SK-N-SH (cell line): Measurements from ENCODE around the gene DCLRE1A. TPM values are rescaled to one million over a fixed set of nuclear protein-coding genes. Genes with fewer than 3 reads are reported as not detected.

Experiments
- CTCF ChIA-PET: fragments of 300-600, 350-600 bp; formaldehyde crosslinking; extraction: SDS; loops from one replicate; lab custom pipeline; 2021; lab: Yijun Ruan, JAX
- POLR2A ChIA-PET: fragments of 350-600 bp; sonication (Branson Sonifier 250); formaldehyde crosslinking; extraction: SDS; loops from one replicate; lab custom pipeline; 2020; ENCODE audit warnings: antibody characterized with exemption, inconsistent platforms; lab: Yijun Ruan, JAX
- DNase-seq: peaks from one replicate; pipeline ENCODE4 v3.0.0; 2012
- H2AFZ ChIP-seq: fragments of 200-600 bp; sonication (generic); 2 replicates; pipeline ENCODE4 v1.8.1; 2016; ENCODE audit warnings: antibody characterized with exemption, mild to moderate bottlenecking, low read depth
- H3F3A ChIP-seq: fragments of 200-600 bp; sonication (generic); replicated peaks from 2 replicates; pipeline ENCODE3; 2016; ENCODE audit warnings: antibody characterized with exemption, mild to moderate bottlenecking; ENCODE audit not compliant: insufficient read depth
- H3K27ac ChIP-seq, 2 experiments: fragments of 200-500 bp in 1 of 2; fragments of 200-600 bp in 1 of 2; sonication (Bioruptor generic) in 1 of 2; sonication (generic), shearing (Covaris generic) in 1 of 2; 2 replicates each; pipeline versions ENCODE4 v1.5.1 to v1.6.1; 2014 to 2016; ENCODE audit warnings: low read depth in 2 of 2, inconsistent platforms in 1 of 2, low read length in 1 of 2, mild to moderate bottlenecking in 1 of 2, mixed read lengths in 1 of 2
- H3K27me3 ChIP-seq: fragments of 200-600 bp; sonication (generic), shearing (Covaris generic); 2 replicates; pipeline ENCODE4 v1.6.1; 2016; ENCODE audit warnings: mixed run types; ENCODE audit not compliant: insufficient read depth
- H3K36me3 ChIP-seq, 2 experiments: fragments of 200-500 bp in 1 of 2; fragments of 200-600 bp in 1 of 2; sonication (Bioruptor generic) in 1 of 2; sonication (generic) in 1 of 2; replicated peaks in 1 of 2; 2 replicates each; pipeline versions ENCODE3 to v1.5.1; 2014 to 2016; ENCODE audit warnings: low read length in 1 of 2, mild to moderate bottlenecking in 1 of 2; ENCODE audit not compliant: insufficient read depth in 2 of 2, control insufficient read depth in 1 of 2
- H3K4me1 ChIP-seq, 2 experiments: fragments of 200-500 bp in 1 of 2; fragments of 200-600 bp in 1 of 2; sonication (Bioruptor generic) in 1 of 2; sonication (generic), shearing (Covaris generic) in 1 of 2; 2 replicates each; pipeline versions ENCODE4 v1.5.1 to v1.6.1; 2014 to 2016; ENCODE audit warnings: low read depth in 1 of 2, low read length in 1 of 2, mixed run types in 1 of 2; ENCODE audit not compliant: insufficient read depth in 2 of 2, control insufficient read depth in 1 of 2
- H3K4me2 ChIP-seq: fragments of 200-600 bp; sonication (generic), shearing (Covaris generic); 2 replicates; pipeline ENCODE4 v1.6.1; 2017; ENCODE audit warnings: mixed run types
- H3K4me3 ChIP-seq, 2 experiments: fragments of 200-500 bp in 1 of 2; fragments of 200-600 bp in 1 of 2; sonication (Bioruptor generic) in 1 of 2; sonication (generic), shearing (Covaris generic) in 1 of 2; 2 replicates each; pipeline versions ENCODE4 v1.5.1 to v1.8.1; 2014 to 2016; ENCODE audit warnings: low read depth in 2 of 2, inconsistent platforms in 1 of 2, low read length in 1 of 2, mild to moderate bottlenecking in 1 of 2, mixed read lengths in 1 of 2, moderate library complexity in 1 of 2
- H3K79me2 ChIP-seq: fragments of 200-600 bp; sonication (generic); 2 replicates; pipeline ENCODE4 v1.8.1; 2017; ENCODE audit warnings: mild to moderate bottlenecking; ENCODE audit not compliant: insufficient read depth
- H3K9ac ChIP-seq: fragments of 200-600 bp; sonication (generic); 2 replicates; pipeline ENCODE4 v1.6.1; 2017; ENCODE audit warnings: mixed run types
- H3K9me2 ChIP-seq: fragments of 200-600 bp; sonication (generic); 2 replicates; pipeline ENCODE4 v1.6.1; 2017; ENCODE audit warnings: mixed run types
- H3K9me3 ChIP-seq: fragments of 200-600 bp; sonication (generic); 2 replicates; pipeline ENCODE4 v1.6.1; 2017; ENCODE audit warnings: mixed run types, mild to moderate bottlenecking, moderate library complexity
- H4K20me1 ChIP-seq: fragments of 200-600 bp; sonication (generic); 2 replicates; pipeline ENCODE4 v1.6.1; 2017; ENCODE audit warnings: mild to moderate bottlenecking, mixed run types; ENCODE audit not compliant: insufficient read depth
- CHD2 ChIP-seq: fragments of 150-350 bp; IDR thresholded peaks from 2 replicates; pipeline ENCODE4 v1.6.1; 2018; ENCODE audit warnings: low read length; ENCODE audit not compliant: partially characterized antibody
- FOSL2 ChIP-seq: IDR thresholded peaks from 2 replicates; pipeline ENCODE4 v1.4.0; 2012; ENCODE audit warnings: low read depth, mild to moderate bottlenecking, moderate library complexity, borderline replicate concordance
- GATA2 ChIP-seq: sonication (generic); formaldehyde crosslinking; IDR thresholded peaks from 2 replicates; pipeline ENCODE4 v1.5.0; 2020; ENCODE audit warnings: mild to moderate bottlenecking, missing genetic modification reagents
- MEF2A ChIP-seq: IDR thresholded peaks from 2 replicates; pipeline ENCODE4 v1.4.0; 2012; ENCODE audit warnings: low read depth, borderline replicate concordance
- MXI1 ChIP-seq: IDR thresholded peaks from 2 replicates; pipeline ENCODE4 v1.6.1; 2012; ENCODE audit warnings: mild to moderate bottlenecking, low read depth, low read length, improper control_type of control experiment
- POLR2AphosphoS5 ChIP-seq: IDR thresholded peaks from 2 replicates; pipeline ENCODE4 v1.6.1; 2012; ENCODE audit warnings: low read depth, low read length
- RXRA ChIP-seq: IDR thresholded peaks from 2 replicates; pipeline ENCODE4 v1.4.0; 2012; ENCODE audit warnings: low read depth, mild to moderate bottlenecking, borderline replicate concordance
- WGBS: methylation state at CpG from one replicate; pipeline ENCODE4 v1.1.6; 2017; ENCODE audit warnings: low lambda C conversion rate; 5-methylcytosine and 5-hydroxymethylcytosine counted together
- polyA plus RNA-seq, 3 experiments: library from polyadenylated mRNA; depleted of rRNA; stranded (reverse); fragments of >200 nt; gene quantifications; 2 replicates each; pipeline ENCODE4 v1.2.3, GENCODE V29; 2012
- TF ChIP-seq, protein P1 (sequence below): fragments of 200-600 bp; sonication (generic); IDR thresholded peaks from 2 replicates; pipeline ENCODE4 v1.6.1; 2017; ENCODE audit warnings: antibody characterized with exemption, mild to moderate bottlenecking, moderate library complexity
- TF ChIP-seq, protein P2 (sequence below): IDR thresholded peaks from 2 replicates; pipeline ENCODE4 v1.6.1; 2012; ENCODE audit warnings: mild to moderate bottlenecking, low read depth, low read length, moderate library complexity

DCLRE1A gene
- polyA plus RNA-seq, 1 of the 3 experiments (the other 2 are of a cell fraction), result 2.6 TPM

DNA sequence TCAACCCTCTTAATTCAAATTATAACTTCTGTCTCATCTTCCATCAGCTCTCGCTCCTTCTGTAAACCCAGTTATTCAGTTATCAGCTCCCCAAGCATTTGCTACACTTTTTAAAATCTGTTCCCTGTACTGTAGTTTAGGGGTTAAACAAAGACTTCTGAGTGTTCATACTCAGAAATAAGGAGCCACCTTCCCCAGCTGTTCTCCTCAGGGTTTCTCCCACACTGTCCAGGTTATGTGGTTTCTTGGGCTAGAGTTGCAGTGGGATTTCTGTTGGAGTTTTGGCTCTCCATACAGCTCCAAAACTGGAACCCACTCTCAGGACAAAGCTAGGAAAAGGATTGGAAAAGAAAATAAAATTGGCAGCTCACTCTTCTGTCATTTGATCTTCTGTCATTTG, 21.3 kb upstream of the DCLRE1A start (continued):
- TF ChIP-seq, protein P1, sequence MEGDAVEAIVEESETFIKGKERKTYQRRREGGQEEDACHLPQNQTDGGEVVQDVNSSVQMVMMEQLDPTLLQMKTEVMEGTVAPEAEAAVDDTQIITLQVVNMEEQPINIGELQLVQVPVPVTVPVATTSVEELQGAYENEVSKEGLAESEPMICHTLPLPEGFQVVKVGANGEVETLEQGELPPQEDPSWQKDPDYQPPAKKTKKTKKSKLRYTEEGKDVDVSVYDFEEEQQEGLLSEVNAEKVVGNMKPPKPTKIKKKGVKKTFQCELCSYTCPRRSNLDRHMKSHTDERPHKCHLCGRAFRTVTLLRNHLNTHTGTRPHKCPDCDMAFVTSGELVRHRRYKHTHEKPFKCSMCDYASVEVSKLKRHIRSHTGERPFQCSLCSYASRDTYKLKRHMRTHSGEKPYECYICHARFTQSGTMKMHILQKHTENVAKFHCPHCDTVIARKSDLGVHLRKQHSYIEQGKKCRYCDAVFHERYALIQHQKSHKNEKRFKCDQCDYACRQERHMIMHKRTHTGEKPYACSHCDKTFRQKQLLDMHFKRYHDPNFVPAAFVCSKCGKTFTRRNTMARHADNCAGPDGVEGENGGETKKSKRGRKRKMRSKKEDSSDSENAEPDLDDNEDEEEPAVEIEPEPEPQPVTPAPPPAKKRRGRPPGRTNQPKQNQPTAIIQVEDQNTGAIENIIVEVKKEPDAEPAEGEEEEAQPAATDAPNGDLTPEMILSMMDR, result no peak

DNA sequence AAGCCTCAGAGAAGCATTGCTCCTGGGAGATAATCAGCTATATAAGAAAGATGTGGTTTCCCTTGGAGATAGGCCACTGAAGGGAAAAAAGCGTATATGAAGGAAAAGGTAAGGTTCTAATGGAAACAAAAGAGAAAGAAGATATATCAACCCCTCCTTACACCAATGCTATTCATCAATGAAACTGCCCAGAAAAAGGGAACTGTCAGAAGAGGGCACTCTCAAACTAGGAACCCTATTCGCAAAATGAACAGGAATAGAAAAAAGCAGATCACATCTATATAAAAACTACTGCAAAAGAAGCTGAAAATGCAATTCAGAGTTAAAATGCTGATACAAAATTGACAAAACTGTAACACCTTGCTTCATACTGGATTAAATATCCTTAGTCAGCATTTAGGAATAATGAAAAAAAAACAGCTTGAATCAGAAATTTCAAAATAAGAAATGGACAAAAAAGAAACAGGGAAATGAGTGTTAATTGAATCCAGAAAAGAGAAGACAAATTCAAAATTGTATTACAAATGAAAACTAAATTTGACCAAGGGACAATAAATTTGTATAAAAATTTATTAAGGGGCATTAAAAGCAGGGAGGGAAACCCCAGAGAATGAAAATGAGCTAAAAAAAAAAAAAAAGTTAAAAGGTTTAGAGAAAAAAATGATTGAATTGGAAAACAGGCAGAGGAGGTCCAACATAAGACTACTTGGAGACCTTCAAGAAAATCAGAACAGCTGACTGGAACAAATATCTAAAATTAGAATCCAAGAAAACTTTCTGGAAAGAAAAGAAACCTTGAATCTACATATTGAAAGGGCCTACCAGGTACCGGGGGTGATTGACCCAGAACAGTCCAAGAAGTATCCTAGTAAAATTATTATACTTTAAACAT, 18.5 kb upstream of the DCLRE1A start:
- H3F3A ChIP-seq, result no peaks in the 10 kb centered on the region
- TF ChIP-seq RXRA, result no peak
- no peak for TF ChIP-seq MEF2A
- WGBS, result 95% methylated on average over 3 of the region's 3 CpGs
- no peaks in the 10 kb centered on the region; the same call in 1 of the 2 replicates for H3K9me3 ChIP-seq
- peaks cover 17 to 36% of the 10 kb centered on the region in 2 experiments for H3K36me3 ChIP-seq
- ChIA-PET CTCF (interaction anchor here (1.5 kb wide), 1 partner anchor 15 kb away, joined by 3 read pairs; no protein-coding TSS in a partner anchor), POLR2A (no interaction called here)
- H3K79me2 ChIP-seq, result peaks cover 48% of the 10 kb centered on the region
- H3K4me3 ChIP-seq, result no peak overlapping the region
- no peak overlapping the region for H3K4me2 ChIP-seq
- no peaks in the 10 kb centered on the region for H3K9me2 ChIP-seq
- no peak for DNase-seq
- no peaks in the 10 kb centered on the region; a peak in 1 of 4 replicates for H3K4me1 ChIP-seq
- H4K20me1 ChIP-seq, result no peaks in the 10 kb centered on the region
- no peak overlapping the region for H3K27ac ChIP-seq
- no peaks in the 10 kb centered on the region for H3K27me3 ChIP-seq
- H2AFZ ChIP-seq, result no peak overlapping the region
- H3K9ac ChIP-seq, result no peak overlapping the region

DNA sequence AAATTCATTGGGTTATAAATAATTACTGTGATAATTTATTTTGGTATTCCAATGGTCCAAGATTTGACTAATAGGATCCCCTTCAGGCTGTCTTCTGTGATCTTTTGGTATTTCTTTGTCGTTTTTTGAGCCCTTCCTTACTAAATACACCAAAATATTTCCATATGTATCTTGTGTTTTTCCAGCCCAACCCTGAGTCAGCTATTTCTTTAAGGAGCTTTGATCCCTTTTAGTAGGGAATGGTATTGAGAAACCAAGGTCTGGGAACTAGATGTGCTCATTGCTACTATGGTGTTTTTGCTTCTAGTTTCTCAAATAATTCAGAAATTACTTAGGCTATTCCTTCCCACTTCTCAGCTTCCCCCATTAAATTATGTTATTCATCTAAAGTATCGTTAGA, 15.9 kb upstream of the DCLRE1A start:
- ChIA-PET CTCF (no interaction called here), POLR2A (no interaction called here)
- Histone ChIP-seq H2AFZ (no peak overlapping the region), H3K4me2 (no peak overlapping the region), H3K79me2 (peaks cover 38% of the 10 kb centered on the region), H3K36me3 (peaks cover 11 to 36% of the 10 kb centered on the region in 2 experiments), H3K9me3 (no peaks in the 10 kb centered on the region; the same call in 1 of the 2 replicates), H3K4me3 (no peak overlapping the region), H3K27me3 (no peaks in the 10 kb centered on the region), H3K9ac (no peak overlapping the region), H3F3A (peaks cover 7% of the 10 kb centered on the region), H3K9me2 (no peaks in the 10 kb centered on the region), H3K27ac (no peak overlapping the region), H3K4me1 (peaks cover 0 to 6% of the 10 kb centered on the region in 2 experiments; a peak in 1 of 4 replicates), H4K20me1 (no peaks in the 10 kb centered on the region)
- no peak for DNase-seq
- 88% methylated on average over 2 of the region's 2 CpGs for WGBS
- TF ChIP-seq POLR2AphosphoS5 (no peak), GATA2 (CRISPR knock-in tag) (no peak), FOSL2 (no peak), RXRA (no peak), CHD2 (no peak), MXI1 (no peak)
- TF ChIP-seq, protein P2, sequence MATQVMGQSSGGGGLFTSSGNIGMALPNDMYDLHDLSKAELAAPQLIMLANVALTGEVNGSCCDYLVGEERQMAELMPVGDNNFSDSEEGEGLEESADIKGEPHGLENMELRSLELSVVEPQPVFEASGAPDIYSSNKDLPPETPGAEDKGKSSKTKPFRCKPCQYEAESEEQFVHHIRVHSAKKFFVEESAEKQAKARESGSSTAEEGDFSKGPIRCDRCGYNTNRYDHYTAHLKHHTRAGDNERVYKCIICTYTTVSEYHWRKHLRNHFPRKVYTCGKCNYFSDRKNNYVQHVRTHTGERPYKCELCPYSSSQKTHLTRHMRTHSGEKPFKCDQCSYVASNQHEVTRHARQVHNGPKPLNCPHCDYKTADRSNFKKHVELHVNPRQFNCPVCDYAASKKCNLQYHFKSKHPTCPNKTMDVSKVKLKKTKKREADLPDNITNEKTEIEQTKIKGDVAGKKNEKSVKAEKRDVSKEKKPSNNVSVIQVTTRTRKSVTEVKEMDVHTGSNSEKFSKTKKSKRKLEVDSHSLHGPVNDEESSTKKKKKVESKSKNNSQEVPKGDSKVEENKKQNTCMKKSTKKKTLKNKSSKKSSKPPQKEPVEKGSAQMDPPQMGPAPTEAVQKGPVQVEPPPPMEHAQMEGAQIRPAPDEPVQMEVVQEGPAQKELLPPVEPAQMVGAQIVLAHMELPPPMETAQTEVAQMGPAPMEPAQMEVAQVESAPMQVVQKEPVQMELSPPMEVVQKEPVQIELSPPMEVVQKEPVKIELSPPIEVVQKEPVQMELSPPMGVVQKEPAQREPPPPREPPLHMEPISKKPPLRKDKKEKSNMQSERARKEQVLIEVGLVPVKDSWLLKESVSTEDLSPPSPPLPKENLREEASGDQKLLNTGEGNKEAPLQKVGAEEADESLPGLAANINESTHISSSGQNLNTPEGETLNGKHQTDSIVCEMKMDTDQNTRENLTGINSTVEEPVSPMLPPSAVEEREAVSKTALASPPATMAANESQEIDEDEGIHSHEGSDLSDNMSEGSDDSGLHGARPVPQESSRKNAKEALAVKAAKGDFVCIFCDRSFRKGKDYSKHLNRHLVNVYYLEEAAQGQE, result no peak
